Measurements from ENCODE around the gene PAGE2B.

DNA sequence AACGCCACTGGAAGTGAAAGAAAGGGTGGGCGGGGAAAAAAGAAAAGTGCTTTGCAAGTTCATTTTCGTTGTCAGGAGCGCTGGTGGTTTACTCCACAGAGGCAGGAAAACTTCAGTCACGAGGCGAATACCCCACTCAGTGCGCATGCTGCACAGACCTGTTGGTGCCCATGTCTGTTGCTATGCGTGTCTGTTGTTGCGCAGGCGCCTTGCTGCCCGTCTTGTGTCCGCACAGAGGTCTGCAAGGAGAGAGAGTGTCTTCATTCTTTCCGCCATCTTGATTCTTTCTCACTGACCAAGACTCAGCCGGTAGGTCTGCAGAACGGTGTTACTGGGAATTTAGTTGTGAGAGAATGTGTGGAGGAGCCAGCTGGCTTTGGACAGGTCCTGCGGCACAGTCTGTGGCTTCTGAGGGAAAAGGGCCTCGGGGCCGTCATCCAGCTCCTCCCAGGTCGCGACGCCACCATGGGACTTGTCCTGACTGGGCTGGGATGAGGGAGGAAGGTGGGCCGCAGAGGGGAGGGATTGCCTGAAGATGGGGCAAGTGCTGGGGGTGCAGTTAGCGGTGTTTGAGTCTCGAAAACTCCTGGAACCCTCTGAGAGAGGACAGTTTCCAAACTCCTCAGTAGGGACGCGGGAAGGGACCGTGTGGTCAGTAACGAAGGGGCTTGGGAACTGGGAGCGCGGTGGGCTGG is 14.1 kb downstream of the PAGE2B start, which contains the start of gene PAGE2:
- TF ChIP-seq, protein P1, sequence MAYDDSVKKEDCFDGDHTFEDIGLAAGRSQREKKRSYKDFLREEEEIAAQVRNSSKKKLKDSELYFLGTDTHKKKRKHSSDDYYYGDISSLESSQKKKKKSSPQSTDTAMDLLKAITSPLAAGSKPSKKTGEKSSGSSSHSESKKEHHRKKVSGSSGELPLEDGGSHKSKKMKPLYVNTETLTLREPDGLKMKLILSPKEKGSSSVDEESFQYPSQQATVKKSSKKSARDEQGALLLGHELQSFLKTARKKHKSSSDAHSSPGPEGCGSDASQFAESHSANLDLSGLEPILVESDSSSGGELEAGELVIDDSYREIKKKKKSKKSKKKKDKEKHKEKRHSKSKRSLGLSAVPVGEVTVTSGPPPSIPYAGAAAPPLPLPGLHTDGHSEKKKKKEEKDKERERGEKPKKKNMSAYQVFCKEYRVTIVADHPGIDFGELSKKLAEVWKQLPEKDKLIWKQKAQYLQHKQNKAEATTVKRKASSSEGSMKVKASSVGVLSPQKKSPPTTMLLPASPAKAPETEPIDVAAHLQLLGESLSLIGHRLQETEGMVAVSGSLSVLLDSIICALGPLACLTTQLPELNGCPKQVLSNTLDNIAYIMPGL (CRISPR knock-in tag; IDR thresholded peaks at IDR 0.05; ENCODE audit: borderline replicate concordance): no peak
- no peak for TF ChIP-seq HOXA7 (CRISPR knock-in tag; IDR thresholded peaks at IDR 0.05)
